ENCODE measurements around the gene ATP2B3.

ATP2B3 gene

DNA sequence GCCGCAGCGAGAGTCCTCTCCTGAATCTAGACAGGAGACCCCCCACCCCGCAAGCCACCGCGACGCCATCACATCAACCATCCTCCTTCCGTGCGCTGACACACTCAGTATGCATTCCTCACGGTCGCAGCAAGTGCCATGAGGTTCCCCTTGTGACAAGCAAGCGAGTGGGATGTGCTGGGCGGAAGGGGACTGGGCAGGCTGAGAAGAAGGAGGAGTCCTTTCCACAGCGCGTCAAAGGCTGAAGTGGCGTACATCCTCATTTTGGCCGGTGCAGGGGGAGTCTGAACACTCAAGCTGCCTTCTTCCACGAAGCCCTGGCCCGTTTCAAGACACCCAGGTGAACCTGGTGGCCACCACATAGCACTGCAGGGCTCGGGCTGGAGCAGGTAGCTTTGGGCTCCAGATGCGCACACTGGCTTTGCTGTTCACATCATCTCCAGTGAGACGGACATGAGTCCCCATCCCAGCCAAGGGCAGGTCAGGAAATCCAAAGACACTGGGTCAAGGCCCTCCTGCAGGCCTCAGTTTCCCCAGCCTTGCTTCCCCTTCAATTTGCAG lies 51.1 kb downstream of the ATP2B3 start:
- TF ChIP-seq TAF1 (IDR thresholded peaks at IDR 0.05; ENCODE audit: borderline replicate concordance, insufficient read depth, low read length) (no peak), FOXP2 (optimal IDR thresholded peaks at IDR 0.05; ENCODE audit: borderline replicate concordance, extremely low read depth, extremely low read length, insufficient read depth) (no peak)
- TF ChIP-seq, protein P1, sequence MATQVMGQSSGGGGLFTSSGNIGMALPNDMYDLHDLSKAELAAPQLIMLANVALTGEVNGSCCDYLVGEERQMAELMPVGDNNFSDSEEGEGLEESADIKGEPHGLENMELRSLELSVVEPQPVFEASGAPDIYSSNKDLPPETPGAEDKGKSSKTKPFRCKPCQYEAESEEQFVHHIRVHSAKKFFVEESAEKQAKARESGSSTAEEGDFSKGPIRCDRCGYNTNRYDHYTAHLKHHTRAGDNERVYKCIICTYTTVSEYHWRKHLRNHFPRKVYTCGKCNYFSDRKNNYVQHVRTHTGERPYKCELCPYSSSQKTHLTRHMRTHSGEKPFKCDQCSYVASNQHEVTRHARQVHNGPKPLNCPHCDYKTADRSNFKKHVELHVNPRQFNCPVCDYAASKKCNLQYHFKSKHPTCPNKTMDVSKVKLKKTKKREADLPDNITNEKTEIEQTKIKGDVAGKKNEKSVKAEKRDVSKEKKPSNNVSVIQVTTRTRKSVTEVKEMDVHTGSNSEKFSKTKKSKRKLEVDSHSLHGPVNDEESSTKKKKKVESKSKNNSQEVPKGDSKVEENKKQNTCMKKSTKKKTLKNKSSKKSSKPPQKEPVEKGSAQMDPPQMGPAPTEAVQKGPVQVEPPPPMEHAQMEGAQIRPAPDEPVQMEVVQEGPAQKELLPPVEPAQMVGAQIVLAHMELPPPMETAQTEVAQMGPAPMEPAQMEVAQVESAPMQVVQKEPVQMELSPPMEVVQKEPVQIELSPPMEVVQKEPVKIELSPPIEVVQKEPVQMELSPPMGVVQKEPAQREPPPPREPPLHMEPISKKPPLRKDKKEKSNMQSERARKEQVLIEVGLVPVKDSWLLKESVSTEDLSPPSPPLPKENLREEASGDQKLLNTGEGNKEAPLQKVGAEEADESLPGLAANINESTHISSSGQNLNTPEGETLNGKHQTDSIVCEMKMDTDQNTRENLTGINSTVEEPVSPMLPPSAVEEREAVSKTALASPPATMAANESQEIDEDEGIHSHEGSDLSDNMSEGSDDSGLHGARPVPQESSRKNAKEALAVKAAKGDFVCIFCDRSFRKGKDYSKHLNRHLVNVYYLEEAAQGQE (IDR thresholded peaks at IDR 0.05; ENCODE audit: insufficient read depth in 1 of 2, low read depth in 2 of 2, low read length in 2 of 2): no peak

DNA sequence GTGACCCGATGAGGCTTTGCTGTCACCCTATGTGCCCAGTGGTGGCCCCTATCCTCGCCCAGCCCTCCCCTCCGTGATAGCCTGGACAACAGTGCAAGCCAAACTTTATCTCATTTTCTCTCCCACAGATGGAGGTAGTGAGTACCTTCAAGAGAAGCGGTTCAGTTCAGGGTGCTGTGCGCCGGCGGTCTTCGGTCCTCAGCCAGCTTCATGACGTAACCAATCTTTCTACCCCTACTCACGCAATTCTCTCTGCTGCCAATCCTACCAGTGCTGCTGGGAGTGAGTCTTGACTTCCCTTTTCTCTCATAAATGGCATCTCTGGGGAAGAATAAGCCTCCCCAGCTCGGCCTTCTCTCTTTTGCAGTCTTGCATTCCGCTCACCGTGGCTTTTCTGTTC lies 52.0 kb downstream of the ATP2B3 start:
- TF ChIP-seq SIN3A (IDR thresholded peaks at IDR 0.05; ENCODE audit: borderline replicate concordance, insufficient read depth, low read length) (no peak), FOXP2 (optimal IDR thresholded peaks at IDR 0.05; ENCODE audit: borderline replicate concordance, extremely low read depth, extremely low read length, insufficient read depth) (no peak), POLR2AphosphoS5 (IDR thresholded peaks at IDR 0.05; ENCODE audit: low read depth, low read length) (no peak), TAF1 (IDR thresholded peaks at IDR 0.05; ENCODE audit: borderline replicate concordance, insufficient read depth, low read length) (no peak)
- TF ChIP-seq, protein P1 (IDR thresholded peaks at IDR 0.05; ENCODE audit: insufficient read depth in 1 of 2, low read depth in 2 of 2, low read length in 2 of 2): no peak

DNA sequence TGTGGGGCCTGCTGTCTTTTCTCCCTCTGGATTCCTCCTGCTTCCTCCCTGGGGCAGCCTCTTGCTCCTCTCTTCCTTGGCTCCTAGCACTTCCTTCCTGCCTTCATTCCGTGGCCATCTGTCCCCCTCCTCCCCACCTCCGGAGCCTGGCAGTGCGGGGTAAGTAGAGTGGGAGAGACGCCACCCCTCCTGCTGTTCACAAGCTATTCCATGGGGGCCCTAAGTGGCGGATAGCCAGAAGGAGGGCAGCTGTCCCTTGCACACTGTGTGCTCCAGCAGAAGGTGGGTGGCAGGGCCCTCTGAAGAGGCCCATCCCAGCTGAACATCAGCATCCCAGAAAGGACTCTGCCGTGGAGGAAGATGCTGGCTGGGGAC lies 54.1 kb downstream of the ATP2B3 start:
- TF ChIP-seq FOXP2 (optimal IDR thresholded peaks at IDR 0.05; ENCODE audit: borderline replicate concordance, extremely low read depth, extremely low read length, insufficient read depth) (no peak), POLR2AphosphoS5 (IDR thresholded peaks at IDR 0.05; ENCODE audit: low read depth, low read length) (no peak), TAF1 (IDR thresholded peaks at IDR 0.05; ENCODE audit: borderline replicate concordance, insufficient read depth, low read length) (no peak), SIN3A (IDR thresholded peaks at IDR 0.05; ENCODE audit: borderline replicate concordance, insufficient read depth, low read length) (no peak)
- TF ChIP-seq, protein P1 (IDR thresholded peaks at IDR 0.05; ENCODE audit: insufficient read depth in 1 of 2, low read depth in 2 of 2, low read length in 2 of 2): no peak

DNA sequence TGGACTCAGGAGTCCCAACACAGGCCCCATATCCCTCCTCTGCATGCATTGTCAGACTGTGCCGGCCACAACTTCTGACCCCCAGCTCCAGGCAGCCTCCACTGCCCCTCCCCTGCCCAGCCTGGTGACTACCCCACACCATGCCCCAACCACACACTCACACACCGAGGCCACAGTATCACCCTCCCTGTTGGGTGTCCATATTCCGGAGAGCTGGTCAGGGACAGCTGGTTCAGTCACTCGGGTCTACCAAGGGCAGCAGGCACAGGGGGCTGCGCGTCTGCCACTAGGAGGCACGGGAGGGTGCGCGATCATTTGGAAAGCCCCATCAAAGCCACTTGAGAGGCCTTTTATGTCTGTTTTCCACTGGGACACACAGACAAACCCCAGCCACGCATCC lies 55.2 kb downstream of the ATP2B3 start:
- TF ChIP-seq TAF1 (IDR thresholded peaks at IDR 0.05; ENCODE audit: borderline replicate concordance, insufficient read depth, low read length): no peak
- TF ChIP-seq POLR2AphosphoS5 (IDR thresholded peaks at IDR 0.05; ENCODE audit: low read depth, low read length): no peak
- TF ChIP-seq FOXP2 (optimal IDR thresholded peaks at IDR 0.05; ENCODE audit: borderline replicate concordance, extremely low read depth, extremely low read length, insufficient read depth): no peak

DNA sequence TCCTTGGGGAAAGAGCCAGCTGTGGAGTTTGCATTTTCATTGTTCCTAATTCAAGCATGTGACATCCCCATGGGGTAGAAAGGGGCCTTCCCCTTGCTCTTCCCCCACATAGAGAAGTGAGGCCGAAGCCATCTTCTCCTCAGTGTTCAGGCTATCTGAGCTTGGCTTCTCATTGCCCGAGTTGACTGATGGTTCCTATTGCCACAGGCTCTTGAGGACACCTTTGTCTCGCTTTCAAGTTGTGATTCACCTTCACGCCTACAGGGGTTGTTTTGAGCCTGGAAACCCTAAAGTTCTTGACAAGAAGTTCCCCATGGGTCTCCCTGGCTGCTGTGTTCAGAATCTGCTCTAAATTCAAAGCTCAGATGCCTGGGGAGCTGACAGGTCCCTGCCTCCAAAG lies 56.5 kb downstream of the ATP2B3 start:
- TF ChIP-seq SIN3A (IDR thresholded peaks at IDR 0.05; ENCODE audit: borderline replicate concordance, insufficient read depth, low read length) (no peak), TAF1 (IDR thresholded peaks at IDR 0.05; ENCODE audit: borderline replicate concordance, insufficient read depth, low read length) (no peak), FOXP2 (optimal IDR thresholded peaks at IDR 0.05; ENCODE audit: borderline replicate concordance, extremely low read depth, extremely low read length, insufficient read depth) (no peak), POLR2AphosphoS5 (IDR thresholded peaks at IDR 0.05; ENCODE audit: low read depth, low read length) (no peak)
- TF ChIP-seq, protein P1 (IDR thresholded peaks at IDR 0.05; ENCODE audit: insufficient read depth in 1 of 2, low read depth in 2 of 2, low read length in 2 of 2): no peak

Data from PFSK-1 (cell line).